Astrocyte (in vitro differentiated cells and primary cell): ENCODE data around the gene EFEMP1.

ENCODE experiments used
- EZH2 ChIP-seq: IDR thresholded peaks from 2 replicates; pipeline ENCODE4 v1.6.1; 2012; ENCODE audit warnings: mild to moderate bottlenecking, low read length, inconsistent platforms; ENCODE audit not compliant: insufficient read depth
- TF ChIP-seq, protein P1 (sequence below): IDR thresholded peaks from 2 replicates; pipeline ENCODE4 v1.5.1; 2011; ENCODE audit warnings: low read depth, mild to moderate bottlenecking, inconsistent platforms, low read length, moderate library complexity; ENCODE audit not compliant: insufficient read depth

DNA sequence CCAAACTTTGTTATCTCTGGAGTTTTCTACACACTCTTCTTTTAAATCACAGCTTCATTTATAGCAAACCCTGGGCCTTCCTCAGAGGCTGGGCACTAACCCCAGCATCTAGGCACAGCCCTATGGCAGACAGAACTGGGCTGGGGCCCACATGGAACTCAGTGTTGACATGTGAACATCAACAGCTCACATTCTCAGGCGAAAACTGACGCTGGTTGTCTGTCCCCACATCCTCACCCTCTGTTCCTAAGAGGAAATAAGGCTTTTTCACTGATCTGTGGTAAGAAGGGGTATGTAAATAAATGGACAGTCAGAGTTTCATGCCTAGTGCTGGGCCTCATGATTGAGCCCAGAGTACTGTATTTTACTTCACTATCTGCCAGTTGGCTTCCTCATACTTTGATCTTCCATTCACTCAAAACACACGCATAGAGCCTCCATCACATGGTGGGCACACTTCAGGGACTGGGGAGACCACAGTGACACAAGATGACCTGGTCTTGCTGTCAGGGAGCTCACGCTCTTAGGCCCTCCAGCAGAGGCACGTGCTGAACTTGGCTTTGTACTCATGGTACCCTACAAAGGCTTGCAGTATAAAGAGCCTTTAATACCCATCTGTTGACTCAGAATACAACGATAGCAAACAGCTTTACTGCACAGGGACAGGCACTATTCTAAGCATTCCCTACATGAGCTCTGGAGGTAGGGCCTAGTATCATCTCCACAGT is 43.0 kb downstream of the EFEMP1 start:
- TF ChIP-seq, protein P1, sequence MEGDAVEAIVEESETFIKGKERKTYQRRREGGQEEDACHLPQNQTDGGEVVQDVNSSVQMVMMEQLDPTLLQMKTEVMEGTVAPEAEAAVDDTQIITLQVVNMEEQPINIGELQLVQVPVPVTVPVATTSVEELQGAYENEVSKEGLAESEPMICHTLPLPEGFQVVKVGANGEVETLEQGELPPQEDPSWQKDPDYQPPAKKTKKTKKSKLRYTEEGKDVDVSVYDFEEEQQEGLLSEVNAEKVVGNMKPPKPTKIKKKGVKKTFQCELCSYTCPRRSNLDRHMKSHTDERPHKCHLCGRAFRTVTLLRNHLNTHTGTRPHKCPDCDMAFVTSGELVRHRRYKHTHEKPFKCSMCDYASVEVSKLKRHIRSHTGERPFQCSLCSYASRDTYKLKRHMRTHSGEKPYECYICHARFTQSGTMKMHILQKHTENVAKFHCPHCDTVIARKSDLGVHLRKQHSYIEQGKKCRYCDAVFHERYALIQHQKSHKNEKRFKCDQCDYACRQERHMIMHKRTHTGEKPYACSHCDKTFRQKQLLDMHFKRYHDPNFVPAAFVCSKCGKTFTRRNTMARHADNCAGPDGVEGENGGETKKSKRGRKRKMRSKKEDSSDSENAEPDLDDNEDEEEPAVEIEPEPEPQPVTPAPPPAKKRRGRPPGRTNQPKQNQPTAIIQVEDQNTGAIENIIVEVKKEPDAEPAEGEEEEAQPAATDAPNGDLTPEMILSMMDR: no peak
- TF ChIP-seq EZH2: no peak
